ENCODE data around the gene ANO6.
A peak's percentile ranks its signal among the peaks of the same experiment; 100 is the strongest.

Gene ANO6

GRCh38 chr12:45284096-45284901 lies 68.4 kb downstream of the ANO6 start:
- DNase-seq, result no peak

DNA sequence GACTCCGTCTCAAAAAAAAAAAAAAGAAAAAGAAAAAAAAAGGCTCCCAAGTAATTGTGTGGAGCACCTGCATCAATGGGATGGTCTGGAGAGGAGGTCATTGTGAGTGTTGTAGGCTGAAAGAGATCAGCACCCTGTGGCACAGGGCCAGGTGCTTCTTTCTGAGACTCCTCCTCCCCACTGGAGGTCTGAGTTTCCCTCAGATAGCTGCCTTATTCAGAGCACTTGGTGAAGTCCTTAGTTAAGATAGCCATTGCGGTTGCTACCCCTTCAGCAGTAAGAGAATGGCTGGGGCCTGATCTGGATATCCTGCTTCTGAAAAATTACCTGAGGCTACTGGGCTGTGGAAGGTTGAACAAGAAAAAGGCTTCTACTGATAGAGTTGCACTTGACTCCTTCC lies 69.8 kb downstream of the ANO6 start:
- DNase-seq, result peak; percentile 26

DNA sequence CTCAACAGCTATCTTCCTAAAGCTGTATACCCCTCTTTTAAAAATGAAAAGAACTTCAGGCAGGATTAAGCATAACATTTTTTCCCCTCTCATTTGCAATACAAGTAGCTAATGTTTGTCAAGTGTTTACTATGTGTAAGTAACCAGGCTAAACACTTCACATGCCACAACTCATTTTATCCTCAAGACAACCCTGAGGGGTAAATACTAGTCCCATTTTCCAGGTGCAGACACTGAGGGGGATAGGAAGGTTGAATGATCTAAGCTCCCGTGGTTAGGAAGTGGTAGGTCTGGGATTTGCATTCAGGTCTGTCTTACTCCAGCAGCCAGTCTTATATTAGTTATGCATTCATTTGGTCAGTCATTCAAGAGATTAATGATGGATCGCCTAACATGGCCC lies 70.7 kb downstream of the ANO6 start:
- no peak for DNase-seq

GRCh38 chr12:45289245-45290215 lies 73.6 kb downstream of the ANO6 start:
- no peak for DNase-seq

GRCh38 chr12:45290216-45290605 lies 74.3 kb downstream of the ANO6 start:
- DNase-seq, result no peak

DNA sequence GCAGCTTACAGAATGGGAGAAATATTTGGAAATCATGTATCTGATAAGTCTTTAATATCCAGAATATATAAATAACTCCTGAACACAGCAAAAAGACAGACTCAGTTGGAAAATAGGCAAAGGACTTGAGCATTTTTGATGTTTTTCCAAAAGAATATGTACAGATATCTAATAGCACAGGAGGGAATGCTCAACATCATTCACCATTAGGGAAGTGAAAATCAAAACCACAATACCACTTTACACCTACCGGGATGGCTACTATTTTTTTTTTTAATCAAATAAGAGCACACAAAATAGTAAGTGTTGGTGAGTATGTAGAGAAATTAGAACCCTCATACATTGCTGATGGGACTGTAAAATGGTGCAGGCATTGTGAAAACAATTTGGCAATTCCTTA lies 75.6 kb downstream of the ANO6 start:
- DNase-seq, result no peak

- no peak for DNase-seq
Observed at GRCh38 chr12:45292486-45293195, 76.7 kb downstream of the ANO6 start.

DNA sequence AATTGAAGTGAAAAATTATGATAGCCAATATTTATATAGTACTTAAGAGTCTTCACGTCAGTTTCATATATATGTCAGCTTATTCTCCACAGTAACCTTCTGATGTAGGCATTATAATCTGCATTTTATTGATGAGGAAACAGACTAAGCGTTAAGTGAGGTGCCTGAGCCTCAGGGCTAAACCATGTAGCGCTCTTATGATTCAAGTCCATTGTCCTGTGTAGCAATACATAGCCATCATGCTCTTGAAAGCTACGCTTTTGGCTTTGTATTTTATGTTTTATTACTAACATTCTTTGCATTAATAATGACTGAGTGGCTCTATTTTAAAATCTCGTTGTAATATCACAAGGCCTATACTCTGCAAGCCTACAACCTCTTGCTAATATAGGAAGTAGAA lies 79.0 kb downstream of the ANO6 start:
- no peak for DNase-seq

DNA sequence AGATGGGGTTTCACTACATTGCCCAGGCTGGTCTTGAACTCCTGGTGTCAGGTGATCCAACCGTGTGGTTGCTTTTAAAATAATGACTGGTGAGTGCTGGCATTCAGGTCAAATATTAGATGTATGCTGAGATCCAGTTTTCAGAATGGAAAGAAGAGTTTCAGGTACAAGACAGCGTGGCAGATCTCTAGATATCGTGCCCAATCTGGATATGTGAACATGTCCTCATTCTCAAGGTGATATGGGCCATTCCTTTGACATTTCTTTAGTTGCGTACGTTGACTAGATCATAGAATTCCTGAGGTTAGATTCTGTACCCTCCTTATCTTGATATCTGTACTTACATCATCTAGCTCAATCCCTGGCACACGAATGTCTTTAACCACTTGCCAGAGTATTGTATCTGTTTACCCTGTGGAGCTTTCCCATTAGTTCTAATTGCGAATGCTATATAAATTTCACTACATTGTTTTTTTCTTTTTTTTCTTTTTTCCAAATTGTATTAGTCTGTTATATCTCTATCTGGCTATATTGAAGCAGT lies 80.2 kb downstream of the ANO6 start:
- no peak for DNase-seq

DNA sequence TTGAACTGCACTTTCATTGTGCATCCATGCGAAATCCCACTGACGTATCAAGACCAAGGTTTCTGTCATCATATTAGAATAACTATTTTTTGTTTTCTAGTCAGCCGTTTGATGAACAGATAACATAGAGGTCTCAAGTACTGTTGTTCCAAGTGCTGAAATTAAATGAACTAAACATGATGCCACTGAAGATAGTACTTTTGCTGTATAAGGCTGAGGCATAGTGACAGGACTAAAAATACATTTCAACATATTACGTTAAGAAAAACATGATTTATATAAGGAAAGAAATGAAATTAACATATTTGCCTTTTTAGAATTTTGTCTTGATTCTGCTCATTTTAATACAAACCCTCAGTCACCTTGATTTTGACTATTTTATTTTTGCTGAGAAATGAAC lies 82.2 kb downstream of the ANO6 start:
- DNase-seq, result no peak

GRCh38 chr12:45298721-45299692 lies 83.1 kb downstream of the ANO6 start:
- DNase-seq, result peak; percentile 50

DNA sequence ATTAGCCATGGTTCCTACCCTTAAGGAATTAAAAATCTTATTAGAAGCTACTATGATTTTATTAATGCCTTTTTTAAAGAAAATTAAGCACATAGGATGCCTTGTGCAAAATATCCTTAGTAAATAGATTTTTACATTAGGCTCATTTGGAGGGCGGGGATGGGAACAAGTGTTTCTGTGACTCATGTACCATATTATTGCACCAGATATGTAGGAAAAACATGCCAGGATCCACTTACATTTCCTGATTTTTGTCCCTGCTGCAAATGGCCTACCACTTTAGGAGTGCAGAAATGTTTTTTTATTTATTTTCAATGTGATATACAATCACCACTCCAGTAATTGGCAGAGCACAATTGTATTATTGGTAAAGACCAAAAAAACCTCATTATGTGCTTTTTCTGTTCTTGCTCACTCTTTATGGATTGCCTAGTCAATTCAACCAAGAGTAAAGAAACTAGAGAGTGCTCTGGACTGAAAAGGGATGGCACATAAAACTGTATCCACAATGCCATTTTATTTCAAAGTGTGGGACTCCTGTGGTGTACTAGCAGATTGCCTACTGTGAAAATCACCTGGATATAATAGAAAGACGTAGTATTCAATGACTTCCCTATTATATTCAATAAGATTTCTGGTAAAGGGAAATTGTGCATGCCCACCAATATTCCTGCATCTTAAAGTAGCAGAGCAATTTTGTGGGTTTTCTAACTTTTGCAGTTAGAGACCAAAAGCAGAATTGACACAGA lies 86.9 kb downstream of the ANO6 start:
- no peak for DNase-seq

DNA sequence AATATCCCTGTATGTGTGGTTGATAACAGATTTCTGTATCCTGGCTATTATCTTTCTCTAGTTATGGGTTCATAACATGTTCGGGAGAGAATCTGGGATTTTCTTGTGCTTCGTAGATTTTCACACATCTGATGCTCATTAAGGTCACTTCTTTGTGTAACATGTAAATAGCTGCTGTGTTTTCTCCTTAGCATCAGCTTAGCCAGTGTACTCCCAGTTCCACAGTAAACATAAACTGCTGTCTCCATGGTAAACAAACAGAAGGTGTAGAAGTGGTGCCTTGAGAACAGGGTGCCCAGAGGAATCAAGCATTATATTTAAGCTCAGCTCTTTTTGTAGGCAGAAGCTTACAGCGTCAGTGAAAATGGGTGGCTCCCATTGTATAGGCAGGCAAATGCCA lies 88.0 kb downstream of the ANO6 start:
- no peak for DNase-seq

DNA sequence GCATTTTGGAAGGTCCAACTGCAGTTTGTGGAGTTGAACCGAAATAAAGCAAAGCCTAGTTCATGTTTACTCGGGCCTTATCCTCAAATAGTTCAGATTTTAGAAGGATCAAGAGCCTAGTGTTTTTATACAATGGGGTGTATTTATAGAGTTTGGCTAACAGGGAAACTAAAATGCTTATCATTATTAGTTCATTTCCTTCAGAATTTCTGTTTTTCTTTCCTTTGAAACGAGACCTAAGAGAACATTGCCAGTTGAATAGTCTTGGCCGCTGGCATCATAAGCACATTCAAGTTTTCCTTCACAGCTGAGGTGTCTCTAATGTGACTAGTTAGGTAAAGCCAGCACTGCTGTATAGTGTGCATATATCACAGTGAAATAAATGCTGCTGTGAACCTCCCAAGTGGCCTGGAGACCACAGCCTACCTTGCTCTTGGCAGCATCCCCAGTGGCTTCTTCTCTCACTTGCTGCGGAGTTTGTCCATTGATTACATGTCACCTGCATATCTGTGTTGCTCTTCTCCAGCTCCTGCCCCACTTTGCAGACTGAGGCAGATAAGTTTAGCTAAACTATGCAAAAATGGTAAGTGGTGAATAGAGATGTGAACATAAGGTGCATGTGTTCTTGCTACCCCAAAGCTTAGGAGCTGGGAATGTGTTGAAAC lies 88.8 kb downstream of the ANO6 start:
- DNase-seq, result no peak

DNA sequence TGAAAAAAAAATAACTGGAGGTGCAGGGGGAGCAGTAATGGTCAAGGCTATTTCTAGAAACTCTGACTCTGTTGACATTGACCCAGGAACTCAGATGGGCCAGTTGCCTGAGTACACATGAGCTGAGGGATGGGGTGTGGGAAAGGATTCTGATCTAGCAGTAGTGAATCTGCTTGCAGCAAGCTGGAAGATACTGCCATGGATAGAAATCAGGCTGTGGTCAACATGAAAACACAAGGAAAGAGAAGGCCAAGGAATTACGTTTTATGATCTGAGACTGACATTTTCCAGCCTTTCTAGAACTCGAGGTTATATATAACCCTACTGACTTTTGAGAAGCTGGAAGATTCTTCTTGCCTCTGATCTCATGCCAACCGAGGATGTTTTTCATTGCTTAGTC lies 90.0 kb downstream of the ANO6 start:
- DNase-seq, result no peak

GRCh38 chr12:45309836-45310626 lies 94.1 kb downstream of the ANO6 start:
- DNase-seq, result peak; percentile 18

DNA sequence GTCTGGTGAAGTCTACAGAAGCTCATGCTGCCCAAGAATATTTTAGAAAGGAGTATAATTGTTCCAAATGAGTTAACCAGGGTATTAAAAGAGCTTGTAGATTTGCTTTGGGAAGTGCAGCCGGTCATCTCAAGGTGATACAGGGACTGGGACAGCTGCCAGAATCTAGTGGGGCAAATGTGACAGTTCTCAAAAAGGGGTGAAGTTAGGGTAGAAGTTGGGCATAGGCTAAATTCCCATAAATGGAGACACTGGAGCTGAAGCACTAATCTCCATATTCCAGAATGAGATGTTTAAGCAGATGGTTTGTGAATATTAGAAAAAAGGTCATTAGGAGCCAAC lies 94.7 kb downstream of the ANO6 start:
- DNase-seq, result no peak

DNA sequence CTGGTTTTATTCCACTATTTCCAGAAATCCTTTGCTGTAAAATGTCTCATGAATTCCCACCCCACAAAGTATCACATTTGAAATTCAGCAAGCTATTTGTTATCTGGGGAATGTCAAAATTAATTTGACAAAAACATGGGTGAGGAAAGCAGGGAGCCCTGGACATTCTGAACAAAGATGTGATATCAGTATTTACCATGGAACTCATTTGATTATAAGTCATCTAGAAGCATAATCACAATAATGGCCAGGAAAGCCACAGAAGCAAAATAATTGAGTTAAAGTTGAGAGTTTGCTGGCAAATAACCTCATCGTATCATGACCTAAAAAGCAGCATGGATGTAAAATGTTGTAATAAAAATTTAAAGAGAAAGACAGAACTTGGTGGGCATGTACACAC lies 96.1 kb downstream of the ANO6 start:
- DNase-seq, result no peak

DNA sequence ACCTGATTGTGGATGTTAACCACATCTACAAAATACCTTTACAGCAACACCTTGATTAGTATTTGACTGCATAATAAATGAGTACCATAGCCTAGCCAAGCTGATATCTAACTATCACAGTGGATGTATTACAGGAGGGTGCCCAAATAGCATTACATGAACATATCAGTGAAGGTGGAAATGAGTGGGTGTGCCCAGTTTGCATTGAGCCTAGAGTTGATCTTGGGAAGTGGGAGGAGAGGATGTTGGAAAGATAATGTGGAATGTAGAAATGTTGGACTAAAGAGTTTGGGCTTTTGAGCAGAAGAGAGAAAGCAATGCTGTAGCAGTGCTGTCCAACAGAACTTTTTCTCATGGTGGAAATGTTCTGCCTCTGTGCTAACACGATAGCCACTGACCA lies 98.9 kb downstream of the ANO6 start:
- no peak for DNase-seq

GRCh38 chr12:45315462-45315861 lies 99.6 kb downstream of the ANO6 start:
- DNase-seq, result peak; percentile 28

Measured in hematopoietic multipotent progenitor cell treated with erythropoietin and hydrocortisone succinate and interleukin-3 and kit ligand, for 4 days (in vitro differentiated cells).